ENCODE results near the gene ADGRD1.

ADGRD1 gene

GRCh38 chr12:131030472-131031328, 77.0 kb downstream of the ADGRD1 start:
- TF ChIP-seq GLIS3 (CRISPR knock-in tag; IDR thresholded peaks at IDR 0.05): no peak
- no peak for TF ChIP-seq ZFP3 (CRISPR knock-in tag; IDR thresholded peaks at IDR 0.05)
- no peak for TF ChIP-seq TCF4 (CRISPR knock-in tag; IDR thresholded peaks at IDR 0.05; ENCODE audit: borderline replicate concordance)
- no peak for TF ChIP-seq ZNF70 (CRISPR knock-in tag; IDR thresholded peaks at IDR 0.05)
- no peak for TF ChIP-seq BACH2 (CRISPR knock-in tag; IDR thresholded peaks at IDR 0.05; ENCODE audit: borderline replicate concordance)
- no peak for TF ChIP-seq SNAI2 (CRISPR knock-in tag; IDR thresholded peaks at IDR 0.05)
- no peak for TF ChIP-seq ZNF8 (CRISPR knock-in tag; IDR thresholded peaks at IDR 0.05)
- no peak for TF ChIP-seq ESRRG (CRISPR knock-in tag; IDR thresholded peaks at IDR 0.05)
- TF ChIP-seq POU6F1 (CRISPR knock-in tag; IDR thresholded peaks at IDR 0.05; ENCODE audit: borderline replicate concordance, low read depth): no peak
- TF ChIP-seq ZNF565 (CRISPR knock-in tag; conservative IDR thresholded peaks at IDR 0.05; ENCODE audit: low read depth): no peak
- TF ChIP-seq, protein P1, sequence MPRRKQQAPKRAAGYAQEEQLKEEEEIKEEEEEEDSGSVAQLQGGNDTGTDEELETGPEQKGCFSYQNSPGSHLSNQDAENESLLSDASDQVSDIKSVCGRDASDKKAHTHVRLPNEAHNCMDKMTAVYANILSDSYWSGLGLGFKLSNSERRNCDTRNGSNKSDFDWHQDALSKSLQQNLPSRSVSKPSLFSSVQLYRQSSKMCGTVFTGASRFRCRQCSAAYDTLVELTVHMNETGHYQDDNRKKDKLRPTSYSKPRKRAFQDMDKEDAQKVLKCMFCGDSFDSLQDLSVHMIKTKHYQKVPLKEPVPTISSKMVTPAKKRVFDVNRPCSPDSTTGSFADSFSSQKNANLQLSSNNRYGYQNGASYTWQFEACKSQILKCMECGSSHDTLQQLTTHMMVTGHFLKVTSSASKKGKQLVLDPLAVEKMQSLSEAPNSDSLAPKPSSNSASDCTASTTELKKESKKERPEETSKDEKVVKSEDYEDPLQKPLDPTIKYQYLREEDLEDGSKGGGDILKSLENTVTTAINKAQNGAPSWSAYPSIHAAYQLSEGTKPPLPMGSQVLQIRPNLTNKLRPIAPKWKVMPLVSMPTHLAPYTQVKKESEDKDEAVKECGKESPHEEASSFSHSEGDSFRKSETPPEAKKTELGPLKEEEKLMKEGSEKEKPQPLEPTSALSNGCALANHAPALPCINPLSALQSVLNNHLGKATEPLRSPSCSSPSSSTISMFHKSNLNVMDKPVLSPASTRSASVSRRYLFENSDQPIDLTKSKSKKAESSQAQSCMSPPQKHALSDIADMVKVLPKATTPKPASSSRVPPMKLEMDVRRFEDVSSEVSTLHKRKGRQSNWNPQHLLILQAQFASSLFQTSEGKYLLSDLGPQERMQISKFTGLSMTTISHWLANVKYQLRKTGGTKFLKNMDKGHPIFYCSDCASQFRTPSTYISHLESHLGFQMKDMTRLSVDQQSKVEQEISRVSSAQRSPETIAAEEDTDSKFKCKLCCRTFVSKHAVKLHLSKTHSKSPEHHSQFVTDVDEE (CRISPR knock-in tag; IDR thresholded peaks at IDR 0.05): no peak
- TF ChIP-seq CREB5 (CRISPR knock-in tag; IDR thresholded peaks at IDR 0.05; ENCODE audit: low read depth): no peak
- no peak for TF ChIP-seq ZC3H10 (CRISPR knock-in tag; IDR thresholded peaks at IDR 0.05)
- no peak for ATAC-seq

DNA sequence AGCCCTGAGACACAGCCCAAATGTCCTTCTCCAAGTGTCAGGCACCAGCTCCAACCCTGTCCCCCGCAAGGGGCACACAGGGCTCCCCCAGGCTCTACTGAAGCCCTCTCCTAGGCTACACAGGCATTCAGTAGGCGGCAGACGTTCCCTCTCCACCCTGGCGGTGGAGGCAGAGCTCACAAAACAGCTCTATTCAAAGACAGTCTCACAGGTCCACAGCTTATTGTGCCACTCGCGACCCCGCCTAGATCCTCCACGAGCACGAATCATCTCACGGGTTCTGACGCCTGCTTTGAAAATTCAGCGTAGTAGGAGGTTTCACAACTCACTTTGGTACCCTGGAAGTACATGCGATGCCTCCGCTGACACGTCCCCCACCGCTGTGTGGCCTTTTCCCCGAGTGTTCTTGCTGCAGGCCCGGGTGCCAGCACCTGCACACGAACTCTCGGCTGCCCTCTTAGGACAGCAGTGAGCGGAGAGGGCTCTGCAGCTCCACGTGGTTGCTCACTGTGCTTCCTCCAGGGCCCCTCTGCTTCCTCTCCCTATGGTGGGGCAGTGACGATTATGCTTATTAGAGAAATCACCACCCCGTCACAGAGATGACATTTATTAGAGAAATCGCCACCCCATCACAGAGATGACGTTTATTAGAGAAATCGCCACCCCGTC, 78.5 kb downstream of the ADGRD1 start:
- ATAC-seq: no peak
- TF ChIP-seq ZFP30 (CRISPR knock-in tag; IDR thresholded peaks at IDR 0.05) (no peak), CSDC2 (CRISPR knock-in tag; IDR thresholded peaks at IDR 0.05) (no peak)

- TF ChIP-seq TCF4 (CRISPR knock-in tag; IDR thresholded peaks at IDR 0.05; ENCODE audit: borderline replicate concordance) (no peak), ZNF565 (CRISPR knock-in tag; conservative IDR thresholded peaks at IDR 0.05; ENCODE audit: low read depth) (no peak), ZFP3 (CRISPR knock-in tag; IDR thresholded peaks at IDR 0.05) (no peak), ZC3H10 (CRISPR knock-in tag; IDR thresholded peaks at IDR 0.05) (no peak), CREB5 (CRISPR knock-in tag; IDR thresholded peaks at IDR 0.05; ENCODE audit: low read depth) (no peak), ZFP30 (CRISPR knock-in tag; IDR thresholded peaks at IDR 0.05) (no peak), ARNTL (CRISPR knock-in tag; IDR thresholded peaks at IDR 0.05; ENCODE audit: borderline replicate concordance, low read depth) (no peak), TOX (CRISPR knock-in tag; IDR thresholded peaks at IDR 0.05; ENCODE audit: borderline replicate concordance) (no peak), RARB (CRISPR knock-in tag; IDR thresholded peaks at IDR 0.05) (no peak), BACH2 (CRISPR knock-in tag; IDR thresholded peaks at IDR 0.05; ENCODE audit: borderline replicate concordance) (no peak), OSR1 (CRISPR knock-in tag; IDR thresholded peaks at IDR 0.05) (no peak), ISL1 (CRISPR knock-in tag; IDR thresholded peaks at IDR 0.05) (no peak), CSDC2 (CRISPR knock-in tag; IDR thresholded peaks at IDR 0.05) (no peak), ZNF8 (CRISPR knock-in tag; IDR thresholded peaks at IDR 0.05) (no peak), GLIS3 (CRISPR knock-in tag; IDR thresholded peaks at IDR 0.05) (no peak), ESRRG (CRISPR knock-in tag; IDR thresholded peaks at IDR 0.05) (no peak), CSRNP3 (CRISPR knock-in tag; IDR thresholded peaks at IDR 0.05) (no peak)
- TF ChIP-seq, protein P2, sequence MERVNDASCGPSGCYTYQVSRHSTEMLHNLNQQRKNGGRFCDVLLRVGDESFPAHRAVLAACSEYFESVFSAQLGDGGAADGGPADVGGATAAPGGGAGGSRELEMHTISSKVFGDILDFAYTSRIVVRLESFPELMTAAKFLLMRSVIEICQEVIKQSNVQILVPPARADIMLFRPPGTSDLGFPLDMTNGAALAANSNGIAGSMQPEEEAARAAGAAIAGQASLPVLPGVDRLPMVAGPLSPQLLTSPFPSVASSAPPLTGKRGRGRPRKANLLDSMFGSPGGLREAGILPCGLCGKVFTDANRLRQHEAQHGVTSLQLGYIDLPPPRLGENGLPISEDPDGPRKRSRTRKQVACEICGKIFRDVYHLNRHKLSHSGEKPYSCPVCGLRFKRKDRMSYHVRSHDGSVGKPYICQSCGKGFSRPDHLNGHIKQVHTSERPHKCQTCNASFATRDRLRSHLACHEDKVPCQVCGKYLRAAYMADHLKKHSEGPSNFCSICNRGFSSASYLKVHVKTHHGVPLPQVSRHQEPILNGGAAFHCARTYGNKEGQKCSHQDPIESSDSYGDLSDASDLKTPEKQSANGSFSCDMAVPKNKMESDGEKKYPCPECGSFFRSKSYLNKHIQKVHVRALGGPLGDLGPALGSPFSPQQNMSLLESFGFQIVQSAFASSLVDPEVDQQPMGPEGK (CRISPR knock-in tag; IDR thresholded peaks at IDR 0.05; ENCODE audit: borderline replicate concordance): no peak
- TF ChIP-seq, protein P1 (CRISPR knock-in tag; IDR thresholded peaks at IDR 0.05): no peak
- no peak for ATAC-seq
These were observed 79.8 kb downstream of the ADGRD1 start for GRCh38 chr12:131033486-131033885.
